SK-N-SH treated with all-trans-retinoic acid at 6 μM for 48 hours (cell line): ENCODE results near the gene TAF3.

Experiments used
- ATAC-seq: fragments of 200-7000 bp; cut with Tn5 transposase; 3 replicates; pipeline ENCODE4 v1.9.1; 2020; ENCODE audit warnings: mild to moderate bottlenecking, moderate library complexity
- ARNTL ChIP-seq: fragments of 450-650 bp; formaldehyde crosslinking; IDR thresholded peaks from 2 replicates; pipeline ENCODE4 v1.5.0; 2020; ENCODE audit warnings: low read depth, mild to moderate bottlenecking, moderate library complexity, borderline replicate concordance
- CSDC2 ChIP-seq: fragments of 250-450 bp; sonication (Bioruptor Pico); IDR thresholded peaks from 2 replicates; pipeline ENCODE4 v1.5.0; 2020; ENCODE audit warnings: mild to moderate bottlenecking, moderate library complexity
- CSRNP3 ChIP-seq: fragments of 250-450 bp; sonication (Bioruptor Pico); IDR thresholded peaks from 2 replicates; pipeline ENCODE4 v1.5.1; 2021; ENCODE audit warnings: mild to moderate bottlenecking, moderate library complexity
- ESRRG ChIP-seq: fragments of 250-450 bp; sonication (Bioruptor Pico); IDR thresholded peaks from 2 replicates; pipeline ENCODE4 v1.6.1; 2021; ENCODE audit warnings: mild to moderate bottlenecking
- GLIS3 ChIP-seq: fragments of 250-450 bp; sonication (Bioruptor Pico); IDR thresholded peaks from 2 replicates; pipeline ENCODE4 v1.5.0; 2020; ENCODE audit warnings: mild to moderate bottlenecking, moderate library complexity
- ISL1 ChIP-seq: fragments of 250-450 bp; sonication (Bioruptor Pico); IDR thresholded peaks from 2 replicates; pipeline ENCODE4 v2.1.2; 2022; ENCODE audit warnings: mild to moderate bottlenecking, moderate library complexity
- OSR1 ChIP-seq: fragments of 250-450 bp; sonication (Bioruptor Pico); IDR thresholded peaks from 2 replicates; pipeline ENCODE4 v1.8.0; 2022; ENCODE audit warnings: moderate library complexity, mild to moderate bottlenecking, inconsistent platforms
- PATZ1 ChIP-seq: fragments of 250-450 bp; sonication (Bioruptor Pico); IDR thresholded peaks from 2 replicates; pipeline ENCODE4 v1.8.0; 2020; ENCODE audit warnings: mild to moderate bottlenecking, moderate library complexity, borderline replicate concordance
- PPARA ChIP-seq: fragments of 250-450 bp; sonication (Bioruptor Pico); IDR thresholded peaks from 2 replicates; pipeline ENCODE4 v1.5.0; 2020; ENCODE audit warnings: mild to moderate bottlenecking, borderline replicate concordance
- RARB ChIP-seq: fragments of 250-450 bp; sonication (Bioruptor Pico); IDR thresholded peaks from 2 replicates; pipeline ENCODE4 v1.8.0; 2021; ENCODE audit warnings: mild to moderate bottlenecking, moderate library complexity
- SNAI2 ChIP-seq: fragments of 250-450 bp; sonication (Bioruptor Pico); IDR thresholded peaks from 2 replicates; pipeline ENCODE4 v1.5.0; 2020; ENCODE audit warnings: mild to moderate bottlenecking, moderate library complexity
- TCF4 ChIP-seq: fragments of 250-450 bp; sonication (Bioruptor Pico); IDR thresholded peaks from 2 replicates; pipeline ENCODE4 v1.8.0; 2021; ENCODE audit warnings: mild to moderate bottlenecking, moderate library complexity, borderline replicate concordance
- TOX ChIP-seq: fragments of 250-450 bp; sonication (Bioruptor Pico); IDR thresholded peaks from 2 replicates; pipeline ENCODE4 v1.8.0; 2021; ENCODE audit warnings: mild to moderate bottlenecking, moderate library complexity, borderline replicate concordance
- TSHZ2 ChIP-seq: fragments of 250-450 bp; sonication (Bioruptor Pico); IDR thresholded peaks from 2 replicates; pipeline ENCODE4 v1.5.0; 2020; ENCODE audit warnings: mild to moderate bottlenecking, moderate library complexity
- ZC3H10 ChIP-seq: fragments of 250-450 bp; sonication (Bioruptor Pico); IDR thresholded peaks from 2 replicates; pipeline ENCODE4 v1.5.1; 2021; ENCODE audit warnings: mild to moderate bottlenecking, moderate library complexity
- ZFP3 ChIP-seq: fragments of 250-450 bp; sonication (Bioruptor Pico); IDR thresholded peaks from 2 replicates; pipeline ENCODE4 v1.5.0; 2020; ENCODE audit warnings: mild to moderate bottlenecking, moderate library complexity
- ZFP30 ChIP-seq: fragments of 450-650 bp; formaldehyde crosslinking; IDR thresholded peaks from 2 replicates; pipeline ENCODE4 v1.5.0; 2022; ENCODE audit warnings: mild to moderate bottlenecking, moderate library complexity
- ZNF565 ChIP-seq: fragments of 450-650 bp; formaldehyde crosslinking; conservative IDR thresholded peaks from 2 replicates; pipeline ENCODE4 v1.5.0; 2020; ENCODE audit warnings: low read depth, mild to moderate bottlenecking, moderate library complexity
- ZNF70 ChIP-seq: fragments of 450-650 bp; formaldehyde crosslinking; IDR thresholded peaks from 2 replicates; pipeline ENCODE4 v1.5.0; 2020; ENCODE audit warnings: mild to moderate bottlenecking, moderate library complexity
- ZNF8 ChIP-seq: fragments of 450-650 bp; formaldehyde crosslinking; IDR thresholded peaks from 2 replicates; pipeline ENCODE4 v1.5.0; 2020; ENCODE audit warnings: mild to moderate bottlenecking, moderate library complexity
- TF ChIP-seq, protein P1 (sequence below): fragments of 250-450 bp; sonication (Bioruptor Pico); IDR thresholded peaks from 2 replicates; pipeline ENCODE4 v1.8.0; 2021; ENCODE audit warnings: low read depth, mild to moderate bottlenecking, moderate library complexity, borderline replicate concordance

The TAF3 gene

DNA sequence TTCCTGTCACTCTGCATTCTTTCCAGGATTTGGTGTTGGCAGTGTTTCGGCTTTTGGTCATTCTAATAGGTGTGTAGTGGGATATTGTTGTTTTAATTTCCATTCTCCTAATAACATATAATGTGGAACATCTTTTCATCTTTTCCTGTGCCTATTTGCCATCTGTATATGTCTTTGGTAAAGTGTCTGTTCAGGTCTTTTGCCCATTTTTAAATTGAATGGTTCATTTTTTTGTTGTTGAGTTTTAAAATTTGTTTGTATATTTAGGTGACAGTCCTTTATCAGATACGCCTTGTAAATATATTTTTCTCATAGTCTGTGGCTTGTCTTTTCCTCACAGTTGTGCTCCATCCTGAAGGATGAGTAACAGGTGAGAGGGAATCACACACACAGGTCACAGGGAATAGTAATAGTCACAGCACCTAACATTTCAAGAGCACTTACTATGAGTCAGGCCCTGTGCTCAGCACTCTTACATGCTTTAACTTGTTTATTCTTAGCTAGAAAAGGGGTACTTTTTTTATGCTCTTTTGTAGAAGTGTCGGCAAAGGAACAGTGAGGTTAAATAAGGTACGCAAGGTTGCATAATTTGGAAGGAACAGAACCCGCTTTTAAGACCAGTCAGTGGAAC lies 119.1 kb downstream of the TAF3 start:
- ATAC-seq, result no peak
- TF ChIP-seq ARNTL (CRISPR knock-in tag) (no peak), CSDC2 (CRISPR knock-in tag) (no peak), ZFP3 (CRISPR knock-in tag) (no peak), SNAI2 (CRISPR knock-in tag) (no peak), TCF4 (CRISPR knock-in tag) (no peak), PPARA (CRISPR knock-in tag) (no peak), TSHZ2 (CRISPR knock-in tag) (no peak), PATZ1 (CRISPR knock-in tag) (no peak), TOX (CRISPR knock-in tag) (no peak), CSRNP3 (no peak), GLIS3 (no peak)
- TF ChIP-seq, protein P1, sequence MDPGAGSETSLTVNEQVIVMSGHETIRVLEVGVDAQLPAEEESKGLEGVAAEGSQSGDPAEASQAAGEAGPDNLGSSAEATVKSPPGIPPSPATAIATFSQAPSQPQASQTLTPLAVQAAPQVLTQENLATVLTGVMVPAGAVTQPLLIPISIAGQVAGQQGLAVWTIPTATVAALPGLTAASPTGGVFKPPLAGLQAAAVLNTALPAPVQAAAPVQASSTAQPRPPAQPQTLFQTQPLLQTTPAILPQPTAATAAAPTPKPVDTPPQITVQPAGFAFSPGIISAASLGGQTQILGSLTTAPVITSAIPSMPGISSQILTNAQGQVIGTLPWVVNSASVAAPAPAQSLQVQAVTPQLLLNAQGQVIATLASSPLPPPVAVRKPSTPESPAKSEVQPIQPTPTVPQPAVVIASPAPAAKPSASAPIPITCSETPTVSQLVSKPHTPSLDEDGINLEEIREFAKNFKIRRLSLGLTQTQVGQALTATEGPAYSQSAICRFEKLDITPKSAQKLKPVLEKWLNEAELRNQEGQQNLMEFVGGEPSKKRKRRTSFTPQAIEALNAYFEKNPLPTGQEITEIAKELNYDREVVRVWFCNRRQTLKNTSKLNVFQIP (CRISPR knock-in tag), result no peak

DNA sequence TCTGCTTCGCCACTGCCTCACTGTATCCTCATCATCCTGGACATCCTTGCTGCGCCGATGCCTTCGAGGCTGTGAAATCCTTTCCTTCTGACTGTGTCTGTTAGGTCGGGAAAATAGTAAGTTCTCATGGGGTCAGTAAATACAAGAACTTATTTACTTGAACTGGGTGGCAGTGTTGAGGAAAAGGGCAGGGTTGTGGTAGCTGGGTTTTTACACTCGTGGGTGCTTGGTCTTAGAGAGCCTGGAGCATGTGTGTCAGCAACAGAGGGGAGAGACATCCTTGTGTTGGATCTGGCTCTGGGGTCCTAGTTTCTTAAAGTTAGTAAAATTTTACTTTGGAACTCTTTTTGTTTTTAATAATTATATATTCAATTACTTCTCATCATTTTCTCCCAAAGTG lies 123.3 kb downstream of the TAF3 start:
- TF ChIP-seq PPARA (CRISPR knock-in tag) (no peak), OSR1 (CRISPR knock-in tag) (no peak), ISL1 (no peak), ESRRG (CRISPR knock-in tag) (no peak), RARB (CRISPR knock-in tag) (no peak), ZNF8 (no peak), PATZ1 (CRISPR knock-in tag) (no peak), GLIS3 (no peak), ZFP30 (CRISPR knock-in tag) (no peak), ZNF70 (CRISPR knock-in tag) (no peak), TOX (CRISPR knock-in tag) (no peak), TSHZ2 (CRISPR knock-in tag) (no peak), ZFP3 (CRISPR knock-in tag) (no peak), ZC3H10 (CRISPR knock-in tag) (no peak), ARNTL (CRISPR knock-in tag) (no peak), ZNF565 (CRISPR knock-in tag) (no peak)
- TF ChIP-seq, protein P1 (CRISPR knock-in tag), result no peak
- ATAC-seq, result no peak
